ENCODE results near the gene KASH5.

DNA sequence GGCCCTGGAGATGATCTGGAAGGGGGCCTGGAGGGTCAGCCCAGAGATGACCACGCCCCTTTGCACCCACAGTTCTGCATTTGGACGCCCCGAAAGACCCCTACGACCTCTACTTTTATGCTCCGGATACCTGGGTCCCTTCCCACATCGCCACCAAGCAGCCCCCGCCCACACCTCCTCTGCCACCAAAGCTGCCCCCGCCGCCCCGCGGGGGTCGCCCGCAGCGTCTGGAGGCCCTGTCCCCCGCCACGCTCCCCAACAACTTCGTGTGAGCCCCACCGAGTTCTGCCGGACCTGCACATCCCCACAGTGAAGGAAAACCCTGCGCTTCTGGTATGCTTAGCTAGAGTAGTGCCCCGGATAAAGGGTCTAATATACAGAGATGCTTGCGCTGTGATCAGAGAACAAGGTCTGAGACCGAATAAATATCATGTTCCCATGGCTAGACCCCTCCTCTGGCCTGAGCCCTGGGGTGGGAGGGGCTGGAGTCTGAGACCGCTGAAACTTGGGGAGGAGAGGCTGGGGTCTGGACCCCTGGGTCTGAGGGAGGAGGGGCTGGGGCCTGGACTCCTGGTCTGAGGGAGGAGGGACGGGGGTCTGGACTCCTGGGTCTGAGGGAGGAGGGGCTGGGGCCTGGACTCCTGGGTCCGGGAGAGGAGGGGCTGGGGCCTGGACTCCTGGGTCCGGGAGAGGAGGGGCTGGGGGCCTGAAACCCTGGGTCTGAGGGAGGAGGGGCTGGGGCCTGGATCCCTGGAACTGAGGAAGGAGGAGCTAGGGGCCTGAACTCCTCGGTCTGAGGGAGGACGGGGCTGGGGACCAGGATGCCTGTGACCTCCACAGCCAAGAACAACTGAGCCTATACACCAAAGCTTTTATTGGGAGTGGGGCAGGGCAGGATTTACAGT, 40.8 kb downstream of the KASH5 start:
- TF ChIP-seq POLR2A (IDR thresholded peaks at IDR 0.05; ENCODE audit: low read length), result no peak
- no peak for TF ChIP-seq GATA1 (IDR thresholded peaks at IDR 0.05; ENCODE audit: low read depth, low read length)

Measured in erythroblast (primary cell).